H1 (cell line): Measurements from ENCODE around the gene ORAI3. TPM values are rescaled to one million over a fixed set of nuclear protein-coding genes. Genes with fewer than 3 reads are reported as not detected.

ENCODE experiments used
- CTCF ChIA-PET: fragments of 300-600 bp; sonication (Branson Sonifier 250); formaldehyde crosslinking; loops from one replicate; lab custom pipeline; 2021; ENCODE audit not compliant: partially characterized antibody; lab: Charles Lee
- POLR2A ChIA-PET: fragments of 300-600 bp; sonication (Branson Sonifier 250); formaldehyde crosslinking; loops from one replicate; lab custom pipeline; 2021; ENCODE audit warnings: inconsistent platforms; ENCODE audit not compliant: partially characterized antibody; lab: Charles Lee
- DNase-seq, 2 experiments: peaks; one replicate each; pipeline versions ENCODE4 v3.0.0 to v3.0.0-alpha.2; 2010 to 2022; ENCODE audit warnings: low spot score in 2 of 2, low read depth in 1 of 2, mixed read lengths in 1 of 2
- FAIRE-seq: peaks from 2 replicates; lab custom pipeline; 2011; peaks lifted over from hg19 to GRCh38; lab: Jason Lieb, UNC
- H2AFZ ChIP-seq: 2 replicates; pipeline ENCODE4 v1.8.1; 2012; ENCODE audit warnings: low read length, inconsistent platforms
- H2AK5ac ChIP-seq: 2 replicates; pipeline ENCODE4 v1.6.1; 2013; ENCODE audit warnings: low read depth, low read length
- H2BK120ac ChIP-seq: replicated peaks from 2 replicates; pipeline ENCODE3; 2013; ENCODE audit warnings: low read depth, low read length, inconsistent platforms
- H2BK12ac ChIP-seq: 2 replicates; pipeline ENCODE4 v1.6.1; 2013; ENCODE audit warnings: low read depth, low read length
- H2BK15ac ChIP-seq: 2 replicates; pipeline ENCODE4 v1.6.1; 2013; ENCODE audit warnings: low read length
- H2BK20ac ChIP-seq: 2 replicates; pipeline ENCODE4 v1.6.1; 2013; ENCODE audit warnings: low read length
- H2BK5ac ChIP-seq: 2 replicates; pipeline ENCODE4 v1.6.1; 2013; ENCODE audit warnings: low read depth, low read length
- H3K14ac ChIP-seq: 2 replicates; pipeline ENCODE4 v1.6.1; 2013; ENCODE audit warnings: inconsistent platforms; ENCODE audit not compliant: insufficient read length
- H3K18ac ChIP-seq: 2 replicates; pipeline ENCODE4 v1.6.1; 2013; ENCODE audit warnings: low read length; ENCODE audit errors: extremely low read depth
- H3K23ac ChIP-seq: 2 replicates; pipeline ENCODE4 v1.6.1; 2013; ENCODE audit warnings: inconsistent platforms; ENCODE audit not compliant: insufficient read length
- H3K23me2 ChIP-seq: 2 replicates; pipeline ENCODE4 v1.6.1; 2013; ENCODE audit warnings: low read depth, low read length
- H3K27ac ChIP-seq: 2 replicates; pipeline ENCODE4 v1.6.1; 2011; ENCODE audit warnings: low read depth, low read length, inconsistent platforms
- H3K27me3 ChIP-seq, 4 experiments: replicated peaks in 1 of 4; 1 replicate in 1 of 4; 2 replicates in 3 of 4; pipeline versions ENCODE4 v1.6.1 to v1.8.1; 2011 to 2013; ENCODE audit warnings: low read length in 3 of 4, mild to moderate bottlenecking in 3 of 4, inconsistent platforms in 2 of 4, mixed read lengths in 2 of 4, moderate library complexity in 1 of 4; ENCODE audit not compliant: control insufficient read depth in 3 of 4, insufficient read depth in 3 of 4; ENCODE audit errors: extremely low read depth in 1 of 4
- H3K36me3 ChIP-seq, 4 experiments: 2 replicates each; pipeline versions ENCODE4 v1.6.1 to v1.8.1; 2011 to 2013; ENCODE audit warnings: mild to moderate bottlenecking in 4 of 4, low read length in 3 of 4, moderate library complexity in 2 of 4, control low read depth in 1 of 4, inconsistent platforms in 1 of 4; ENCODE audit not compliant: insufficient read depth in 4 of 4, control insufficient read depth in 2 of 4
- H3K4ac ChIP-seq: replicated peaks from 2 replicates; pipeline ENCODE3; 2013; ENCODE audit warnings: low read length, low read depth, mixed read lengths, inconsistent platforms; ENCODE audit not compliant: insufficient read length
- H3K4me1 ChIP-seq, 4 experiments: replicated peaks in 1 of 4; 1 replicate in 1 of 4; 2 replicates in 3 of 4; pipeline versions ENCODE4 v1.6.1 to v1.8.1; 2011 to 2013; ENCODE audit warnings: low read length in 3 of 4, inconsistent platforms in 2 of 4, mixed read lengths in 1 of 4; ENCODE audit not compliant: insufficient read depth in 4 of 4, control insufficient read depth in 3 of 4
- H3K4me2 ChIP-seq, 2 experiments: 2 replicates each; pipeline versions ENCODE4 v1.6.1 to v1.8.1; 2011 to 2013; ENCODE audit warnings: low read depth in 2 of 2, low read length in 2 of 2, control low read depth in 1 of 2, inconsistent platforms in 1 of 2, mild to moderate bottlenecking in 1 of 2; ENCODE audit not compliant: insufficient read depth in 1 of 2
- H3K4me3 ChIP-seq, 4 experiments: fragments of 200-600, 300-600 bp in 1 of 4; sonication (generic), shearing (Covaris generic), sonication (Bioruptor Twin) in 1 of 4; 2 replicates each; pipeline versions ENCODE4 v1.5.1 to v1.8.1; 2011 to 2016; ENCODE audit warnings: low read length in 4 of 4, low read depth in 3 of 4, control low read depth in 2 of 4, inconsistent platforms in 2 of 4, mild to moderate bottlenecking in 2 of 4, mixed read lengths in 1 of 4, moderate library complexity in 1 of 4; ENCODE audit not compliant: insufficient read depth in 2 of 4; ENCODE audit errors: extremely low read depth in 1 of 4
- H3K56ac ChIP-seq: replicated peaks from 2 replicates; pipeline ENCODE3; 2013; ENCODE audit warnings: low read depth, mild to moderate bottlenecking, mixed read lengths, low read length, inconsistent platforms; ENCODE audit not compliant: insufficient read length
- H3K79me1 ChIP-seq: 2 replicates; pipeline ENCODE4 v1.6.1; 2013; ENCODE audit warnings: low read depth, low read length, control low read depth
- H3K79me2 ChIP-seq, 2 experiments: 2 replicates each; pipeline versions ENCODE4 v1.6.1 to v1.8.1; 2012 to 2013; ENCODE audit warnings: low read length in 2 of 2, mild to moderate bottlenecking in 2 of 2, inconsistent platforms in 1 of 2; ENCODE audit not compliant: insufficient read depth in 2 of 2, control insufficient read depth in 1 of 2
- H3K9ac ChIP-seq, 4 experiments: replicated peaks in 1 of 4; 1 replicate in 1 of 4; 2 replicates in 3 of 4; pipeline versions ENCODE4 v1.6.1 to v1.8.1; 2011 to 2013; ENCODE audit warnings: low read depth in 3 of 4, low read length in 3 of 4, control low read depth in 2 of 4, mild to moderate bottlenecking in 2 of 4, moderate library complexity in 2 of 4, inconsistent platforms in 1 of 4; ENCODE audit errors: extremely low read depth in 1 of 4
- H3K9me3 ChIP-seq, 2 experiments: 2 replicates each; pipeline versions ENCODE4 v1.6.1 to v1.8.1; 2012 to 2013; ENCODE audit warnings: mild to moderate bottlenecking in 2 of 2, moderate library complexity in 2 of 2, control low read depth in 1 of 2, inconsistent platforms in 1 of 2, low read depth in 1 of 2, low read length in 1 of 2, mixed read lengths in 1 of 2; ENCODE audit not compliant: insufficient read depth in 2 of 2
- H4K20me1 ChIP-seq, 2 experiments: replicated peaks in 1 of 2; 2 replicates each; pipeline versions ENCODE3 to v1.8.1; 2011 to 2013; ENCODE audit warnings: inconsistent platforms in 2 of 2, low read length in 2 of 2, mild to moderate bottlenecking in 1 of 2; ENCODE audit not compliant: insufficient read depth in 2 of 2, control insufficient read depth in 1 of 2
- H4K5ac ChIP-seq: 2 replicates; pipeline ENCODE4 v1.6.1; 2013; ENCODE audit warnings: low read length, low read depth, mixed read lengths, inconsistent platforms; ENCODE audit not compliant: insufficient read length
- H4K8ac ChIP-seq: 2 replicates; pipeline ENCODE4 v1.8.0; 2013; ENCODE audit warnings: mild to moderate bottlenecking, moderate library complexity, low read length, inconsistent platforms; ENCODE audit not compliant: insufficient read depth; ENCODE audit errors: extremely low read depth
- H4K91ac ChIP-seq: replicated peaks from 2 replicates; pipeline ENCODE3; 2013; ENCODE audit warnings: low read length, mixed read lengths, inconsistent platforms; ENCODE audit not compliant: insufficient read length
- BCL11A ChIP-seq, 2 experiments: IDR thresholded peaks; one replicate each; pipeline ENCODE4 v1.6.1; 2011; ENCODE audit warnings: low read depth in 2 of 2, low read length in 2 of 2, mild to moderate bottlenecking in 2 of 2
- CHD2 ChIP-seq: IDR thresholded peaks from 2 replicates; pipeline ENCODE4 v1.6.1; 2012; ENCODE audit warnings: low read length, improper control_type of control experiment
- CREB1 ChIP-seq: IDR thresholded peaks from 2 replicates; pipeline ENCODE4 v1.6.1; 2012; ENCODE audit warnings: inconsistent platforms
- POLR2A ChIP-seq, 2 experiments: IDR thresholded peaks; 1 replicate in 1 of 2; 2 replicates in 1 of 2; pipeline ENCODE4 v1.6.1; 2011; ENCODE audit warnings: low read depth in 2 of 2, low read length in 2 of 2, mild to moderate bottlenecking in 2 of 2; ENCODE audit errors: control extremely low read depth in 1 of 2
- POLR2AphosphoS5 ChIP-seq: IDR thresholded peaks from 2 replicates; pipeline ENCODE4 v1.6.1; 2011; ENCODE audit warnings: low read depth, low read length
- SIN3A ChIP-seq, 2 experiments: IDR thresholded peaks in 1 of 2; conservative IDR thresholded peaks in 1 of 2; 2 replicates each; pipeline ENCODE4 v1.6.1; 2011 to 2012; ENCODE audit warnings: low read length in 2 of 2, improper control_type of control experiment in 1 of 2, low read depth in 1 of 2, mild to moderate bottlenecking in 1 of 2
- SIX5 ChIP-seq: IDR thresholded peaks from 2 replicates; pipeline ENCODE4 v1.6.1; 2011; ENCODE audit warnings: mild to moderate bottlenecking, low read depth, low read length
- SP1 ChIP-seq: IDR thresholded peaks from 2 replicates; pipeline ENCODE4 v1.6.1; 2011; ENCODE audit warnings: low read depth, low read length
- SP2 ChIP-seq: IDR thresholded peaks from 2 replicates; pipeline ENCODE4 v1.6.1; 2012; ENCODE audit warnings: mild to moderate bottlenecking, low read length, inconsistent platforms
- SRF ChIP-seq: IDR thresholded peaks from 2 replicates; pipeline ENCODE4 v1.6.1; 2011; ENCODE audit warnings: mild to moderate bottlenecking, low read depth, low read length, moderate library complexity
- WGBS, 2 experiments: shearing (Covaris generic) in 1 of 2; methylation state at CpG; one replicate each; pipeline versions ENCODE4 v1.1.6 to v1.1.7; 2013 to 2015; ENCODE audit warnings: low lambda C conversion rate in 2 of 2, mixed read lengths in 2 of 2, inconsistent platforms in 1 of 2, low coverage in 1 of 2, missing lambda C conversion rate in 1 of 2; ENCODE audit not compliant: insufficient replicate concordance in 2 of 2, insufficient coverage in 1 of 2, insufficient read length in 1 of 2; ENCODE audit errors: extremely low coverage in 1 of 2, missing lambda C conversion rate in 1 of 2; 5-methylcytosine and 5-hydroxymethylcytosine counted together
- polyA plus RNA-seq, 7 experiments: library from polyadenylated mRNA; depleted of rRNA in 3 of 7; stranded (reverse) in 5 of 7; unstranded in 2 of 7; fragments of >200 nt in 5 of 7; fragments of 200-250 nt in 2 of 7; gene quantifications; 1 replicate in 5 of 7; 2 replicates in 1 of 7; 4 replicates in 1 of 7; pipeline versions ENCODE4 v1.2.1 to v1.2.3, GENCODE V29; 2011 to 2013; ENCODE audit warnings: missing spikeins in 2 of 7, mixed read lengths in 2 of 7
- total RNA-seq: library from RNA; stranded (reverse); fragmentation: NEBNext Ultra II Directional; extraction: Animal tissue kit (Norgen Biotek cat#: 25700); gene quantifications from 2 replicates; pipeline ENCODE4 v1.2.1, GENCODE V29; 2021

ORAI3 gene
- total and polyA plus RNA-seq, 2 of the 8 experiments (the other 6 are each of a cell fraction or from before 2014, with no cell fraction given) = 8.7 to 24.5 TPM

GRCh38 chr16:30947859-30948666 is 805 bp upstream of the ORAI3 start:
- H3K9me3 ChIP-seq = no peaks in the 10 kb centered on the region
- H4K20me1 ChIP-seq = peaks cover 0 to 7% of the 10 kb centered on the region in 2 experiments
- 0 out of 2 replicates have a peak overlapping the region, but pooled peaks have one; percentile 34 for H2AK5ac ChIP-seq
- H3K23ac ChIP-seq = no peak overlapping the region
- no peak overlapping the region for H2BK15ac ChIP-seq
- peak overlapping the region; percentile 90 for H4K8ac ChIP-seq
- H3K79me1 ChIP-seq = no peaks in the 10 kb centered on the region
- peak overlapping the region; percentile 49 for H3K4ac ChIP-seq
- H3K4me2 ChIP-seq = peak overlapping the region; percentile 85 to 95
- peak overlapping the region; percentile 78 for H3K18ac ChIP-seq
- no peak overlapping the region for H2BK20ac ChIP-seq
- ChIA-PET POLR2A (interaction anchor here (0.8 to 4.4 kb wide), 14 partner anchors 7 to 232 kb away, joined by 3 to 23 read pairs (median 4); partner anchors contain the start of genes FBXL19, FUS and SETD1A), CTCF (interaction anchor here (1.4 to 2.6 kb wide), 2 partner anchors 12 to 35 kb away, joined by 3 to 19 read pairs; no protein-coding TSS in a partner anchor)
- H3K14ac ChIP-seq = no peak overlapping the region
- peak overlapping the region; percentile 89 for H3K27ac ChIP-seq
- peak overlapping the region; percentile 64 to 98 (median 70) for H3K4me3 ChIP-seq
- H2BK120ac ChIP-seq = no peak overlapping the region
- no peak overlapping the region for H2AFZ ChIP-seq
- H2BK12ac ChIP-seq = peak overlapping the region; percentile 50; the same call in 1 of the 2 replicates
- peaks cover 5 to 17% (median 8%) of the 10 kb centered on the region in 4 experiments; a peak in 7 of 8 replicates for H3K36me3 ChIP-seq
- H3K27me3 ChIP-seq = no peaks in the 10 kb centered on the region
- H3K79me2 ChIP-seq = no peaks in the 10 kb centered on the region
- peak overlapping the region; percentile 80 for H3K56ac ChIP-seq
- FAIRE-seq = peak; percentile 82
- peaks cover 12% of the 10 kb centered on the region for H3K23me2 ChIP-seq
- peak overlapping the region in 3 of 4 experiments; percentile 49 to 70 (median 69); a peak in 5 of 7 replicates for H3K9ac ChIP-seq
- H4K5ac ChIP-seq = peak overlapping the region; percentile 83
- 5% methylated on average over 27 of the region's 44 CpGs; no CpG with 5 or more reads in 1 of the 2 experiments for WGBS, 2 experiments
- peak; percentile 98 for DNase-seq
- peak overlapping the region; percentile 91; the same call in 1 of the 2 replicates for H2BK5ac ChIP-seq
- peaks cover 0 to 29% (median 21%) of the 10 kb centered on the region in 4 experiments; a peak in 6 of 7 replicates for H3K4me1 ChIP-seq
- H4K91ac ChIP-seq = peak overlapping the region; percentile 77
- TF ChIP-seq POLR2AphosphoS5 (0 out of 2 replicates have a peak, but pooled peaks have one; percentile 4), POLR2A (IDR thresholded peaks at IDR 0.05; ENCODE audit: control extremely low read depth in 1 of 2, low read depth in 2 of 2, low read length in 2 of 2) (peak; percentile 77 to 80; a peak in 2 of 3 replicates), CHD2 (peak; percentile 86), SP2 (peak; percentile 77), SP1 (peak; percentile 97), SIN3A (conservative IDR thresholded peaks at IDR 0.05 in 1 of 2, IDR thresholded peaks at IDR 0.05 in 1 of 2; ENCODE audit: low read depth in 1 of 2, low read length in 2 of 2) (peak; percentile 73 to 78; a peak in 3 of 4 replicates), SRF (no peak; the same call in 1 of the 2 replicates), CREB1 (peak; percentile 73), BCL11A (IDR thresholded peaks at IDR 0.05; ENCODE audit: low read depth in 2 of 2, low read length in 2 of 2) (no peak), SIX5 (no peak)
